AG04449 (cell line): ENCODE data around the gene TTLL11.

Experiments used
- CTCF ChIA-PET: fragments of 350-600 bp; formaldehyde crosslinking; extraction: SDS; loops from one replicate; lab custom pipeline; 2021; ENCODE audit warnings: antibody characterized with exemption; lab: Yijun Ruan, JAX
- POLR2A ChIA-PET: fragments of 400-600, 350-600 bp; formaldehyde crosslinking; extraction: SDS; loops from one replicate; lab custom pipeline; 2020; ENCODE audit warnings: antibody characterized with exemption, inconsistent platforms; lab: Yijun Ruan, JAX
- DNase-seq: peaks from one replicate; pipeline ENCODE4 v3.0.0-alpha.2; 2010; ENCODE audit warnings: low read depth, low spot score
- H3K4me3 ChIP-seq: 2 replicates; pipeline ENCODE4 v1.5.1; 2011; ENCODE audit warnings: low read depth, mild to moderate bottlenecking, control low read depth, low read length
- TF ChIP-seq, protein P1 (sequence below): IDR thresholded peaks from one replicate; pipeline ENCODE4 v1.5.1; 2011; ENCODE audit warnings: mild to moderate bottlenecking, moderate library complexity, low read length, control low read depth, inconsistent platforms; ENCODE audit not compliant: insufficient read depth; ENCODE audit errors: missing control alignments

Gene TTLL11

DNA sequence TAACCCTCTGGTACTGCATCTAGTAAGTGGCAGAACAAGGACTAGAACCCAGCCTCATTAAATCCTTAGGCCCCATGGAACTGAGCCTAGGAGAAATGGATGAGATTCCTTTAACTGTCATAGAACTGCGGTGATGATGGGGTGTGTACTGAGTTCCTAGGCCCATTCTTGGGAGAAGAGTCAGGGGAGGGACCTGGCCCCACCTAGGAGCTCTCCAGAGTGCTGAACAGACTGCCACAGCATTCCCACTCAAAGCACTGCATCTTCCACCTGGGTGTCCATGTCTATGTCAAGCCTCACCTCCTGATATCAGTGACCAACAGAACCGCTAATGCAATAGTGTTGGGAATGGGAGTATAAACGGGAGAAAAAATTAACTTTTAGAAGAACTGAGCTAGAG, 36.6 kb downstream of the TTLL11 start:
- no peak for DNase-seq
- ChIA-PET POLR2A (no interaction called here), CTCF (no interaction called here)
- TF ChIP-seq, protein P1, sequence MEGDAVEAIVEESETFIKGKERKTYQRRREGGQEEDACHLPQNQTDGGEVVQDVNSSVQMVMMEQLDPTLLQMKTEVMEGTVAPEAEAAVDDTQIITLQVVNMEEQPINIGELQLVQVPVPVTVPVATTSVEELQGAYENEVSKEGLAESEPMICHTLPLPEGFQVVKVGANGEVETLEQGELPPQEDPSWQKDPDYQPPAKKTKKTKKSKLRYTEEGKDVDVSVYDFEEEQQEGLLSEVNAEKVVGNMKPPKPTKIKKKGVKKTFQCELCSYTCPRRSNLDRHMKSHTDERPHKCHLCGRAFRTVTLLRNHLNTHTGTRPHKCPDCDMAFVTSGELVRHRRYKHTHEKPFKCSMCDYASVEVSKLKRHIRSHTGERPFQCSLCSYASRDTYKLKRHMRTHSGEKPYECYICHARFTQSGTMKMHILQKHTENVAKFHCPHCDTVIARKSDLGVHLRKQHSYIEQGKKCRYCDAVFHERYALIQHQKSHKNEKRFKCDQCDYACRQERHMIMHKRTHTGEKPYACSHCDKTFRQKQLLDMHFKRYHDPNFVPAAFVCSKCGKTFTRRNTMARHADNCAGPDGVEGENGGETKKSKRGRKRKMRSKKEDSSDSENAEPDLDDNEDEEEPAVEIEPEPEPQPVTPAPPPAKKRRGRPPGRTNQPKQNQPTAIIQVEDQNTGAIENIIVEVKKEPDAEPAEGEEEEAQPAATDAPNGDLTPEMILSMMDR: no peak
- H3K4me3 ChIP-seq: no peak overlapping the region

DNA sequence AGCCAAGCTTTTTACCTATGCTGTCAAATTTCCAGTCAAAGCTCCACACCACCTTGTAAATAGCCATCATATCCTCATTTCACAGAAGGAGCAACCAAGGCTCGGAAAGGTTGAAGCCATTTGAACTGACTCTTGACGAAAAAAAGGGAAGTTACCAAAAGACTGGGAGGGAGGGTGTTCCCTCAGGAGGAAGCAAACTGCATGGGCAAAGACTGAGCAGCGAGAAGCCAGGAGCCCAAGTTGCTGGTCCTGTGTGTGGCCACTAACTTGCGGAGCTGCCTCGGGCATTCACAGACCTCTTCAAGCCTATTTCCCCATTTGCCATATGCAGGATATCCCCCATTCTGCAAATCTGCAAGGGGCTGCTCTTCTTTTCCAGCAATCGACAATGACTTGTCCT, 37.4 kb downstream of the TTLL11 start:
- TF ChIP-seq, protein P1: no peak
- no peak for DNase-seq
- ChIA-PET POLR2A (no interaction called here), CTCF (no interaction called here)
- no peak overlapping the region for H3K4me3 ChIP-seq

DNA sequence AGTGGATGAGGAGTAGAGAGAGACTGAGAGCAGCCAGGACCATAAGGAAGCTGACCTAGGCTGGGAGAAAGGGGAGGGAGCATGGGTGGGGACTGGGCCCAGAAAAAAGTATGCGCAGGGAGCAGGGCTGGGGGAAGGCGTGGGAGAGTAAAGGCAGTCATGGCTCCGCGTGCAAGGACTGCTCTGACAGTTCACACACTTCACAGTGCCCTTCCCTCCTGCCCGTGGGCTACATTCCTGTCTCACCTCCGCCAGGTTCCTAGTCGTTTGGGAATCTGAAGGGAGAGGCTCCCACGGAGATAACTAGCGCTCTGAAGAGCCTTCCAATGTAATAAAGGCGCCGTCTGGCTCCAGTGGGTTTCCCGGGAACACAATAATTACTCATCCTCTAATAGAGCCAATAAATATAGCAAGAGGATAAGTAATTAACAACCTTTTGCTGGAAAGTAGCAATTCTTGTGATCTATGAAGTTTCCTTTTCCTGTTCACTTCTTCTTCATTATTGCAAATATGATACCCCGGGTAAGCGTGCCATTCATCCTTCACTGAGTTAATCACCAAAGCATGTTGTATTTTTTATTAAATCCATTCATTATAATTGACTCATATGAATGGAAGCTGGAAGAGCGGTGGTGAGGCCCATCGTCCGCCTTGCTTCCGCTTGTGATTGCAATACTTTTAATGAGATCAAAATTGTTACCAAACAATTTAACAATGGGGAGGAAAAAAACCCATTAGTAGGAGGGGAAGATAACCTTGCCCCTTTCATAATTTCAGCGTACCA, 39.3 kb downstream of the TTLL11 start:
- CTCF ChIA-PET: interaction anchor here (1.0 to 1.8 kb wide), 3 partner anchors 13 to 42 kb away, joined by 3 to 4 read pairs (median 3); no protein-coding TSS in a partner anchor

DNA sequence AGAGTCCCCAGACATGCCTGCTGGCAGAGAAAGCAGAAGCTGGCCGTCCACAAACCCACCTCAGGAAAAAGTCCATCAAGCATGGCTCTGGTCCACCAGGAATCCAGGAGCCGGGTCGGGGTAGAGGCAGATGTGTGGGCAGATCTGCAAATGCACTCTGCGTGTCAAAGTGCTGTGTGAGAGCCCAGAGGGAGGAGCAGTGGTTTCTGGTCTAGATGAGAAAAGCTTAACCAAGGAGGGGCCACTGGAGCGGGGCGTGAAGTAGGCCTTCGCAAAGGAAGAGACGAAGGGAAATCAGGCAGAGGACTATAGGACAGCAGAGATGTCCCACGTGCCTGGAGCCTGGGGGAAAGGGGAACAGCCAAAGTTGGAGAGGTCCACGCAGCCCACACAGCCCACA, 40.0 kb downstream of the TTLL11 start:
- ChIA-PET POLR2A (no interaction called here), CTCF (interaction anchor here (1.8 kb wide), 1 partner anchor 12 kb away, joined by 3 read pairs; no protein-coding TSS in a partner anchor)
- TF ChIP-seq, protein P1: no peak
- H3K4me3 ChIP-seq: no peak overlapping the region
- no peak for DNase-seq

More for the DNA sequence above, 39.3 kb downstream of the TTLL11 start:
- DNase-seq: peak; percentile 29
- no peak overlapping the region for H3K4me3 ChIP-seq
- POLR2A ChIA-PET: no interaction called here
- TF ChIP-seq, protein P1: no peak

DNA sequence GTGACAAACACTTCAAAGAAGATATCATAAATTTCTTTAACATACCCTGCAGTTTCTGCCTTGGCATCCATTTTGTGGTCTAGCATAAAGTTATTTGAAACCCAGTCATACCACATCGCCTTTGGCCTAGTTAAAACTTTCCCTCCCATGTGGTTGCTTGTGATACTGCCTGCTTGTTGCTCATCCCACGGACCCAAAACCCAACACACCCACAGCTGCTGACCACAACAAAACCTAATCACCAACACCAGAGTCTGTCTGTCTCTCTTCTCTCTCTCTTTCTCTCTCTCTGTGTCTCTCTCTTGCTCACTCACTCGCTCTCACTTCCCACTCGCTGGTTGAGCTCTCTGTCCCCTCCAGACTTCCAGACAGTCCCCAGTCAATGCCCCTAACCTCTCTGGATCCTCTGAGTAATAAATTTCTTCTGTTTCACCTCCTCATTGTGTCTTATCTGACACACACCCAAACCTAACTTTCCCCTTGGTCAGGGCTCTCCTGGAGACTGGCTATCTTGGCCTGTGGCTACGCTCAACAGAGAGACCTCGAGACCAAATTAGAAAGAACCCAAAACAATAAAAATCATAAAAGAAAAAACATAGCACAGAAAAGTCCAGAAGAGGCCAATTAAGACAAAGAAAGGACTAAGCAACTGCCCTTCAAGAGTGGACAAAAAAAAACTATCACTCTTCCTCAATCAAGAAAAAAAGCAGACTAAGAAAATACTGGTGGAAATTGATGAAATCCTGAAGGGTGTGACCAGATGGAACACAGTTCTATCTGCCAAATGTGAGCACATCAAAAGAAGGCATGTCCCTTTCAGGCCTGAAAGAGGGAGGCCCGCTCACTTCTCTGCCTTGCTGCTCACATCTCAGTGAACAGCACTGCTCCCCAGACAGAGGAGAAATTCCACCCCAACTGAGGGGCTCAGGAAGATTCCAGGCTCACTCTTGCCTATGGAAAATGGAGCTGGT, 41.5 kb downstream of the TTLL11 start:
- DNase-seq: peak; percentile 41
- ChIA-PET CTCF (interaction anchor here (0.8 kb wide), 1 partner anchor 8 kb away, joined by 3 read pairs; no protein-coding TSS in a partner anchor), POLR2A (no interaction called here)
- TF ChIP-seq, protein P1: no peak
- H3K4me3 ChIP-seq: no peak overlapping the region

DNA sequence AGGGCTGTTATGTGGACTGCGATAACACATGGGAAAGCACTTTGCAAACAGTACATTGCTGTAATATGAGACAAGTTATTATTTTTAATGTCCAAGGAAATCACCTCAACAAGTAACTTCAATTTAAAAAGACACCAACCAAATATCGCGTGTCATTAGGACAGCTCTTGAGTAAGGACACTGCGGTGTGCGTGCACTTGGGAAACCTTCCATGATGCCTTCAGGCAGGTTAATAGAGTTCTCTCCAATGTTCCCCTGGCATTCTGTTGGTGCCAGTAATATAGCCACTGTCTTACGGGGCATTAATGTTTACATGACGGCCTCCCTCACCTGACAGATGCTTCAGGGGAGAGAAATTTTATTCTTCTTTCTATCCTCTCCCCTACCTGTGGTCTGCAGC, 42.9 kb downstream of the TTLL11 start:
- no peak overlapping the region for H3K4me3 ChIP-seq
- POLR2A ChIA-PET: no interaction called here
- TF ChIP-seq, protein P1: no peak
- CTCF ChIA-PET: interaction anchor here (1.2 kb wide), 1 partner anchor 300 kb away, joined by 4 read pairs; no protein-coding TSS in a partner anchor
- no peak for DNase-seq
